ENCODE measurements around the gene IL18. TPM values are rescaled to one million over a fixed set of nuclear protein-coding genes. Genes with fewer than 3 reads are reported as not detected.

Gene IL18
- total RNA-seq, 1 donor from 2014 or later: not detected

- Mint-ChIP-seq H3K9me3 (ENCODE audit: unreplicated experiment) (no peaks in the 10 kb centered on the region), H3K27ac (ENCODE audit: unreplicated experiment) (no peak overlapping the region), H3K4me1 (ENCODE audit: low read depth, unreplicated experiment) (no peaks in the 10 kb centered on the region), H3K4me3 (ENCODE audit: unreplicated experiment) (no peak overlapping the region), H3K36me3 (ENCODE audit: unreplicated experiment) (no peaks in the 10 kb centered on the region), H3K27me3 (ENCODE audit: unreplicated experiment) (no peaks in the 10 kb centered on the region)
- DNase-seq: no peak
- TF ChIP-seq CTCF (IDR thresholded peaks at IDR 0.05; ENCODE audit: partially characterized antibody, unreplicated experiment): no peak
These were observed 31.2 kb downstream of the IL18 start for GRCh38 chr11:112132737-112133136.

- Mint-ChIP-seq H3K27ac (ENCODE audit: unreplicated experiment) (no peak overlapping the region), H3K4me3 (ENCODE audit: unreplicated experiment) (no peak overlapping the region), H3K36me3 (ENCODE audit: unreplicated experiment) (no peaks in the 10 kb centered on the region), H3K4me1 (ENCODE audit: low read depth, unreplicated experiment) (no peaks in the 10 kb centered on the region), H3K27me3 (ENCODE audit: unreplicated experiment) (no peaks in the 10 kb centered on the region), H3K9me3 (ENCODE audit: unreplicated experiment) (no peaks in the 10 kb centered on the region)
- TF ChIP-seq CTCF (IDR thresholded peaks at IDR 0.05; ENCODE audit: partially characterized antibody, unreplicated experiment): no peak
- DNase-seq: no peak
These were observed 34.2 kb downstream of the IL18 start for GRCh38 chr11:112129656-112130055.

GRCh38 chr11:112128483-112129121, 35.3 kb downstream of the IL18 start:
- H3K4me1 Mint-ChIP-seq (ENCODE audit: low read depth, unreplicated experiment): no peaks in the 10 kb centered on the region
- H3K27ac Mint-ChIP-seq (ENCODE audit: unreplicated experiment): no peak overlapping the region
- TF ChIP-seq CTCF (IDR thresholded peaks at IDR 0.05; ENCODE audit: partially characterized antibody, unreplicated experiment): no peak
- DNase-seq: no peak
- H3K36me3 Mint-ChIP-seq (ENCODE audit: unreplicated experiment): no peaks in the 10 kb centered on the region
- no peaks in the 10 kb centered on the region for H3K9me3 Mint-ChIP-seq (ENCODE audit: unreplicated experiment)
- no peak overlapping the region for H3K4me3 Mint-ChIP-seq (ENCODE audit: unreplicated experiment)
- no peaks in the 10 kb centered on the region for H3K27me3 Mint-ChIP-seq (ENCODE audit: unreplicated experiment)

GRCh38 chr11:112127056-112127455, 36.8 kb downstream of the IL18 start:
- Mint-ChIP-seq H3K9me3 (ENCODE audit: unreplicated experiment) (no peaks in the 10 kb centered on the region), H3K27me3 (ENCODE audit: unreplicated experiment) (no peaks in the 10 kb centered on the region), H3K27ac (ENCODE audit: unreplicated experiment) (no peak overlapping the region), H3K4me3 (ENCODE audit: unreplicated experiment) (no peak overlapping the region), H3K36me3 (ENCODE audit: unreplicated experiment) (no peaks in the 10 kb centered on the region), H3K4me1 (ENCODE audit: low read depth, unreplicated experiment) (no peaks in the 10 kb centered on the region)
- DNase-seq: no peak
- no peak for TF ChIP-seq CTCF (IDR thresholded peaks at IDR 0.05; ENCODE audit: partially characterized antibody, unreplicated experiment)

- no peak for TF ChIP-seq CTCF (IDR thresholded peaks at IDR 0.05; ENCODE audit: partially characterized antibody, unreplicated experiment)
- Mint-ChIP-seq H3K9me3 (ENCODE audit: unreplicated experiment) (no peaks in the 10 kb centered on the region), H3K27me3 (ENCODE audit: unreplicated experiment) (no peaks in the 10 kb centered on the region), H3K27ac (ENCODE audit: unreplicated experiment) (no peak overlapping the region), H3K36me3 (ENCODE audit: unreplicated experiment) (peaks cover 5% of the 10 kb centered on the region), H3K4me3 (ENCODE audit: unreplicated experiment) (no peak overlapping the region), H3K4me1 (ENCODE audit: low read depth, unreplicated experiment) (no peaks in the 10 kb centered on the region)
- DNase-seq: no peak
These were observed 40.8 kb downstream of the IL18 start for GRCh38 chr11:112123129-112123528.
